ENCODE measurements around the gene EFCAB10. TPM values are rescaled to one million over a fixed set of nuclear protein-coding genes. Genes with fewer than 3 reads are reported as not detected.
"Not testable (repeated sequence)": the region's sequence is repeated elsewhere in the genome, so short reads cannot be mapped to it uniquely, and the experiment has no call there.

Gene EFCAB10
- polyA plus RNA-seq, 1 donor from 2014 or later: not detected

DNA sequence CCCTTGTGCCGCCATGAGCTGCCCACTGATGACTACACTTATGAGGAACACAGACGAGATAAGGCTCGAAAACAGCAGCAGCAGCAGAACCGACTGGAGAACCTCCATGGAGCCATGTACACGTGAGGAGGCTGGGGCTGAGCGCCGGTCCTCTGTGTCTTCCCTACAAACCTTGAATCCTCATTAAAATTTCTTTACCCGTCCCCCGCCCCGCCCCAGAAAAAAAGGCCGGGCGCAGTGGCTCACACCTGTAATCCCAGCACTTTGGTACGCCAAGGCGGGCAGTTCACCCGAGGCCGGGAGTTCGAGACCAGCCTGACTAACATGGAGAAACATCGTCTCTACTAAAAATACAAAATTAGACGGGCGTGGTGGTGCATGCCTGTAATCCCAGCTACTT is 50.7 kb downstream of the EFCAB10 start:
- H3K27me3 Mint-ChIP-seq: no peaks in the 10 kb centered on the region
- peaks cover 20 to 28% (median 25%) of the 10 kb centered on the region in 3 donors for H3K4me1 Mint-ChIP-seq
- peak overlapping the region; percentile 44 to 84 (median 62) for H3K4me3 Mint-ChIP-seq
- H3K27ac Mint-ChIP-seq: no peak overlapping the region
- H3K9me3 Mint-ChIP-seq: no peaks in the 10 kb centered on the region
- H3K36me3 Mint-ChIP-seq: no peaks in the 10 kb centered on the region

DNA sequence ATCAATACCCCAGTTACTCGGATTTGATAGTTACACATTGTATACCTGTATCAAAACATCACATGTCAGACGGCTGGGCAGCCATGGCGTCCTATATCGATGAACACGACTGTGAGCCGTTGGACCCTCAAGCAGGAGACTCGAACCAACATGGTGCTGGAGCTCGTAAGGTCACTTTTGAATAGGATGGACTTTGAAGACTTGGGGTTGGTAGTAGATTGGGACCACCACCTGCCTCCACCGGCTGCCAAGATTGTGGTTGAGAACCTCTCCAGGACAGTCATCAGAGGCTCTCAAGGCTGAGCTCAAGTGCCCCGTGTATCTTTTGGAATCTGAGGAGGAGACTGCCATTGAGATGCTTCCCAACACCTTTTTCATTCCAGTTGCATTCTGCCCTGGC is 51.2 kb downstream of the EFCAB10 start:
- H3K27me3 Mint-ChIP-seq: no peaks in the 10 kb centered on the region
- H3K4me1 Mint-ChIP-seq: peaks cover 22 to 31% (median 28%) of the 10 kb centered on the region in 3 donors
- no peaks in the 10 kb centered on the region for H3K36me3 Mint-ChIP-seq
- H3K27ac Mint-ChIP-seq: no peak overlapping the region
- H3K4me3 Mint-ChIP-seq: peak overlapping the region; percentile 44 to 84 (median 62)
- no peaks in the 10 kb centered on the region for H3K9me3 Mint-ChIP-seq

- H3K9me3 Mint-ChIP-seq, H3K36me3 Mint-ChIP-seq, H3K4me3 Mint-ChIP-seq, H3K27me3 Mint-ChIP-seq: not testable (repeated sequence)
- peak overlapping the region in 1 of 3 donors; percentile 23 for H3K27ac Mint-ChIP-seq
- H3K4me1 Mint-ChIP-seq: peaks cover 17 to 22% (median 20%) of the 10 kb centered on the region in 3 donors
Observed at GRCh38 chr7:105527737-105528136, 53.6 kb downstream of the EFCAB10 start.

- H3K36me3 Mint-ChIP-seq: no peaks in the 10 kb centered on the region
- no peaks in the 10 kb centered on the region for H3K9me3 Mint-ChIP-seq
- H3K27ac Mint-ChIP-seq: peak overlapping the region in 2 of 3 donors; percentile 13 to 18
- H3K27me3 Mint-ChIP-seq: no peaks in the 10 kb centered on the region
- H3K4me1 Mint-ChIP-seq: peaks cover 17 to 20% (median 19%) of the 10 kb centered on the region in 3 donors
- peak overlapping the region in 2 of 4 donors; percentile 29 to 66 for H3K4me3 Mint-ChIP-seq
Observed at GRCh38 chr7:105524840-105525239, 56.5 kb downstream of the EFCAB10 start.

- not testable (repeated sequence) for H3K9me3 Mint-ChIP-seq, H3K27me3 Mint-ChIP-seq, H3K36me3 Mint-ChIP-seq
- peak overlapping the region in 1 of 4 donors; percentile 66 for H3K4me3 Mint-ChIP-seq
- H3K27ac Mint-ChIP-seq: peak overlapping the region in 2 of 3 donors; percentile 13 to 18
- H3K4me1 Mint-ChIP-seq: peaks cover 17 to 24% (median 19%) of the 10 kb centered on the region in 3 donors
Observed at GRCh38 chr7:105524423-105524822, 56.9 kb downstream of the EFCAB10 start.

- H3K9me3 Mint-ChIP-seq: no peaks in the 10 kb centered on the region
- H3K4me1 Mint-ChIP-seq: peaks cover 16 to 31% (median 17%) of the 10 kb centered on the region in 3 donors
- no peaks in the 10 kb centered on the region for H3K36me3 Mint-ChIP-seq
- H3K27me3 Mint-ChIP-seq: no peaks in the 10 kb centered on the region
- peak within 1 kb of the TSS; percentile 91 to 98 (median 94) for H3K4me3 Mint-ChIP-seq
- H3K27ac Mint-ChIP-seq: peak within 1 kb of the TSS; percentile 69 to 92 (median 80)
Observed at GRCh38 chr7:105521717-105522463, 59.4 kb downstream of the EFCAB10 start, which contains the start of gene PUS7. Gene PUS7, minus strand, starts transcription at chr7:105522271. Its CDS starts 13,759 bp downstream, at chr7:105508512.

DNA sequence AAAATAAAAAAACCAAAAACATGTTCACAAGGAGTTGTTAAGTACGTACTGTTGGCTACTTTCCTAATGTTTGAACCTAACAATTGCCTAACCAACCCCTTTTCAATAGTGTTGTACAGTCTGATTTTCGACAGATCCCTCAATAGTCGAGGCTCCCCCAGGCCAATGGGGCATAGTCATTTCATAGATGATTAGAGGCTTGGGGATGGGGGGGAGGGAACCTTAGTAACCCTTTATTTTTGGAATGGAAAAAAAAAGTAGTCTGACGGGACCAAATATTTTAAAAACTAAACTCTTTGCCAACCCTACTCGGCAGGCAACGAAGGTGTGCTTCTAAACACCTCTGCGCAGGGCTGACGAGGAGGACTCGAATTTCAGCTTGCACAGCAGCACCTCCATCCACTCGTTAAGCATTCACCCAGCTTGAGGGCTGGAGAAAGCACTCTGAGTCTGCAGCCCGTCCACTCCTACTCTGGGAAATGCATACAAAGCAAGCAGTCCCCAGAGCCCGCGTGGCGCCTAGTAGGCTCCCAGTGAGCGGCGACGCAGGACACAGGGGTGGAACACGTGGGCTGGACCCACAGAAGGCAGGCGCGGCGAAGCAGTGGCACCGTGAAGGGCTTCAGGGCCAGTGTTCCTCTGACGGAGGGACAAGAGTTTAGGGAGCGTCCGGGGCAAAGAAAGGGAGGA is 60.1 kb downstream of the EFCAB10 start:
- H3K36me3 Mint-ChIP-seq: no peaks in the 10 kb centered on the region
- H3K4me3 Mint-ChIP-seq: peak overlapping the region; percentile 86 to 98 (median 94)
- peak overlapping the region; percentile 69 to 92 (median 72) for H3K27ac Mint-ChIP-seq
- H3K27me3 Mint-ChIP-seq: no peaks in the 10 kb centered on the region
- H3K4me1 Mint-ChIP-seq: peaks cover 15 to 31% (median 17%) of the 10 kb centered on the region in 3 donors
- no peaks in the 10 kb centered on the region for H3K9me3 Mint-ChIP-seq

- Mint-ChIP-seq H3K4me1 (peaks cover 14 to 31% (median 17%) of the 10 kb centered on the region in 3 donors), H3K27ac (peak overlapping the region in 1 of 3 donors; percentile 72), H3K4me3 (peak overlapping the region in 1 of 4 donors; percentile 86)
- not testable (repeated sequence) for H3K27me3 Mint-ChIP-seq, H3K9me3 Mint-ChIP-seq, H3K36me3 Mint-ChIP-seq
Observed at GRCh38 chr7:105520620-105521019, 60.7 kb downstream of the EFCAB10 start.

DNA sequence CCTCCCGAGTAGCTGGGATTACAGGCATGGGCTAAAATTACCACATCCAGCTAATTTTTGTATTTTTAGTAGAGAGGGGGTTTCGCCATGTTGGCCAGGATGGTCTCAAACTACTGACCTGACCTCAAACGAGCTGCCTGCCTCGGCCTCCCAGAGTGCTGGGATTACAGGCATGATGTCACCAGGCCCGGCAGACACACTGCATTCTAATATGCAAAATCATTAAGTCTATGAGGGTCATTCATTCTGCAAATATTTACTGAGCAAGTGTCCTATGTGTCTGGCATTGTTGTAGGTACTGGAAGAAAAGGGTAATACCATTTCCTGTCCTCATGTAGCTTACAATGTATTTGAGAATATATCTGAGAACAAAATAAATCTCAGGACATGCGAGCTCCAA is 61.9 kb downstream of the EFCAB10 start:
- no peaks in the 10 kb centered on the region for H3K9me3 Mint-ChIP-seq
- peak overlapping the region in 2 of 3 donors; percentile 43 to 87 for H3K27ac Mint-ChIP-seq
- peak overlapping the region in 3 of 4 donors; percentile 39 to 64 (median 63) for H3K4me3 Mint-ChIP-seq
- no peaks in the 10 kb centered on the region for H3K27me3 Mint-ChIP-seq
- peaks cover 7 to 22% (median 11%) of the 10 kb centered on the region in 3 donors for H3K4me1 Mint-ChIP-seq
- H3K36me3 Mint-ChIP-seq: no peaks in the 10 kb centered on the region

DNA sequence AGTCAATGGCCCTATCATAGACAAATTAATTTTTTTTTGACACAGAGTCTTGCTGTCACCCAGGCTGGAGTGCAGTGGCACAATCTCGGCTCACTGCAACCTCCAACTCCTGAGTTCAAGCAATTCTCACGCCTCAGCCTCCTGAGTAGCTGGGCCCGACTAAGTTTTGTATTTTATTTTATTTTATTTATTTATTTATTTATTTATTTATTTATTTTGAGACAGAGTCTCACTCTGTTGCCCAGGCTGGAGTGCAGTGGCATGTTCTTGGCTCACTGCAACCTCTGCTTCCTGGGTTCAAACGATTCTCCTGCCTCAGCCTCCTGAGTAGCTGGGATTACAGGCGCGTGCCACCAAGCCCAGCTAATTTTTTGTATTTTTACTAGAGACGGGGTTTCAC is 65.7 kb downstream of the EFCAB10 start:
- not testable (repeated sequence) for H3K4me3 Mint-ChIP-seq, H3K27me3 Mint-ChIP-seq, H3K36me3 Mint-ChIP-seq, H3K9me3 Mint-ChIP-seq, H3K27ac Mint-ChIP-seq
- peaks cover 6 to 18% (median 10%) of the 10 kb centered on the region in 3 donors for H3K4me1 Mint-ChIP-seq

Other genes starting within 250 kb of the EFCAB10 start
- 66.5 TPM for gene SRPK2, start 192.6 kb downstream of the EFCAB10 start, polyA plus RNA-seq
- gene PUS7, start 59.2 kb downstream of the EFCAB10 start, polyA plus RNA-seq: 5.9 TPM
- 11.6 TPM for gene RINT1, start 49.3 kb downstream of the EFCAB10 start, polyA plus RNA-seq

Measured in IgD-negative memory B cell (primary cell).